HCT116 (cell line): ENCODE measurements around the gene ACTL9. TPM values are rescaled to one million over a fixed set of nuclear protein-coding genes. Genes with fewer than 3 reads are reported as not detected.
"Not testable (repeated sequence)": the region's sequence is repeated elsewhere in the genome, so short reads cannot be mapped to it uniquely, and the experiment has no call there.

ENCODE experiments used
- ATAC-seq: fragments of 200-7000 bp; cut with Tn5 transposase; 2 replicates; pipeline ENCODE4 v1.9.1; 2020; ENCODE audit warnings: mild to moderate bottlenecking, moderate library complexity
- BruUV-seq: library from RNA; stranded (reverse); fragments of 400-500 nt; replicated peaks from 2 replicates; lab custom pipeline; 2021; lab: Mats Ljungman, UMichigan
- CTCF ChIA-PET: fragments of 300-600 bp; sonication (Branson Sonifier 250); formaldehyde crosslinking; loops from one replicate; lab custom pipeline; 2021; ENCODE audit warnings: antibody characterized with exemption; lab: Charles Lee
- POLR2A ChIA-PET: fragments of 300-600, 350-600 bp; sonication (Branson Sonifier 250); formaldehyde crosslinking; loops from one replicate; lab custom pipeline; 2021; ENCODE audit warnings: antibody characterized with exemption; lab: Charles Lee
- RAD21 ChIA-PET, 2 experiments: fragments of 300-600 bp; sonication (Branson Sonifier 250); formaldehyde crosslinking; loops; one replicate each; lab custom pipeline; 2023; ENCODE audit warnings: low total read pairs in 2 of 2; ENCODE audit not compliant: uncharacterized antibody in 2 of 2, unreplicated experiment in 2 of 2, low non-redundant PET in 1 of 2; lab: Charles Lee
- DNase-seq: peaks from one replicate; pipeline ENCODE4 v3.0.0-alpha.2; 2010; ENCODE audit warnings: low read depth, low spot score
- H2AFZ ChIP-seq: fragments of 200-600 bp; shearing (Covaris generic), sonication (generic); 2 replicates; pipeline ENCODE4 v1.6.1; 2017; ENCODE audit warnings: low read depth, mixed run types, mixed read lengths, antibody characterized with exemption, low read length; ENCODE audit not compliant: poor library complexity, severe bottlenecking
- H3K27ac ChIP-seq: 2 replicates; pipeline ENCODE4 v1.5.1; 2012; ENCODE audit warnings: low read depth, low read length
- H3K27me3 ChIP-seq: fragments of 200-600 bp; sonication (generic); 2 replicates; pipeline ENCODE4 v1.6.1; 2016; ENCODE audit warnings: mixed run types, low read length, mixed read lengths; ENCODE audit not compliant: insufficient read depth
- H3K36me3 ChIP-seq, 2 experiments: fragments of 200-500 bp in 1 of 2; fragments of 200-600 bp in 1 of 2; sonication (Bioruptor generic) in 1 of 2; sonication (generic) in 1 of 2; 2 replicates each; pipeline versions ENCODE4 v1.5.1 to v1.6.1; 2014 to 2016; ENCODE audit warnings: low read length in 2 of 2, inconsistent platforms in 1 of 2, mixed read lengths in 1 of 2, mixed run types in 1 of 2; ENCODE audit not compliant: insufficient read depth in 2 of 2, control insufficient read depth in 1 of 2
- H3K4me1 ChIP-seq, 2 experiments: fragments of 200-600 bp in 1 of 2; sonication (generic) in 1 of 2; 2 replicates each; pipeline versions ENCODE4 v1.5.1 to v1.6.1; 2012 to 2017; ENCODE audit warnings: low read length in 2 of 2, inconsistent platforms in 1 of 2, mild to moderate bottlenecking in 1 of 2, mixed read lengths in 1 of 2, mixed run types in 1 of 2, moderate library complexity in 1 of 2; ENCODE audit not compliant: insufficient read depth in 2 of 2, control insufficient read depth in 1 of 2
- H3K4me2 ChIP-seq: fragments of 200-600 bp; sonication (generic); 2 replicates; pipeline ENCODE4 v1.6.1; 2017; ENCODE audit warnings: mixed run types, low read length, mixed read lengths
- H3K4me3 ChIP-seq, 2 experiments: fragments of 200-600 bp in 1 of 2; sonication (generic) in 1 of 2; replicated peaks in 1 of 2; 2 replicates each; pipeline ENCODE4 v1.5.1; 2011 to 2016; ENCODE audit warnings: low read length in 2 of 2, control low read depth in 1 of 2, low read depth in 1 of 2, mild to moderate bottlenecking in 1 of 2, mixed read lengths in 1 of 2, mixed run types in 1 of 2
- H3K79me2 ChIP-seq: fragments of 200-600 bp; sonication (generic); 2 replicates; pipeline ENCODE4 v1.6.1; 2017; ENCODE audit warnings: mild to moderate bottlenecking, mixed run types, low read length, moderate library complexity, mixed read lengths; ENCODE audit not compliant: insufficient read depth
- H3K9ac ChIP-seq: fragments of 200-600 bp; sonication (generic); 2 replicates; pipeline ENCODE4 v1.6.1; 2016; ENCODE audit warnings: low read length, mixed read lengths
- H3K9me2 ChIP-seq: fragments of 200-600 bp; sonication (generic), shearing (Covaris generic); 2 replicates; pipeline ENCODE4 v1.6.1; 2017; ENCODE audit warnings: mixed run types, mild to moderate bottlenecking, moderate library complexity; ENCODE audit not compliant: insufficient read depth
- H3K9me3 ChIP-seq, 2 experiments: fragments of 200-500 bp in 1 of 2; fragments of 200-600 bp in 1 of 2; sonication (Bioruptor generic) in 1 of 2; sonication (generic) in 1 of 2; 2 replicates each; pipeline ENCODE4 v1.6.1; 2014 to 2017; ENCODE audit warnings: low read length in 2 of 2, mixed read lengths in 2 of 2, inconsistent platforms in 1 of 2, low read depth in 1 of 2, mild to moderate bottlenecking in 1 of 2, mixed run types in 1 of 2, moderate library complexity in 1 of 2; ENCODE audit not compliant: control insufficient read depth in 1 of 2, insufficient read depth in 1 of 2
- H4K20me1 ChIP-seq: fragments of 200-600 bp; sonication (generic), shearing (Covaris generic); 2 replicates; pipeline ENCODE4 v1.6.1; 2017; ENCODE audit warnings: mixed run types, mild to moderate bottlenecking, moderate library complexity; ENCODE audit not compliant: insufficient read depth
- CEBPB ChIP-seq: IDR thresholded peaks from 2 replicates; pipeline ENCODE4 v1.6.1; 2012; ENCODE audit warnings: low read depth
- ELF1 ChIP-seq: IDR thresholded peaks from 2 replicates; pipeline ENCODE4 v1.6.1; 2012; ENCODE audit warnings: low read depth, borderline replicate concordance
- EZH2 ChIP-seq: fragments of 200-600 bp; sonication (generic); IDR thresholded peaks from 2 replicates; pipeline ENCODE4 v1.6.1; 2017; ENCODE audit warnings: antibody characterized with exemption, mixed run types
- EZH2phosphoT487 ChIP-seq: fragments of 200-600 bp; IDR thresholded peaks from 2 replicates; pipeline ENCODE4 v1.6.1; 2018; ENCODE audit warnings: antibody characterized with exemption, borderline replicate concordance
- FOSL1 ChIP-seq: IDR thresholded peaks from 2 replicates; pipeline ENCODE4 v1.6.1; 2012; ENCODE audit warnings: low read depth
- JUND ChIP-seq: IDR thresholded peaks from 2 replicates; pipeline ENCODE4 v1.6.1; 2012
- SIN3A ChIP-seq: IDR thresholded peaks from 2 replicates; pipeline ENCODE4 v1.6.1; 2012; ENCODE audit warnings: low read depth
- SP1 ChIP-seq: IDR thresholded peaks from 2 replicates; pipeline ENCODE4 v1.6.1; 2012; ENCODE audit warnings: low read depth
- ZFX ChIP-seq: fragments of 450-650 bp; IDR thresholded peaks from 2 replicates; pipeline ENCODE4 v1.6.1; 2017
- ZNF274 ChIP-seq: fragments of 200-500 bp; sonication (Bioruptor generic); IDR thresholded peaks from 2 replicates; pipeline ENCODE4 v1.6.1; 2014; ENCODE audit warnings: mild to moderate bottlenecking, low read depth, low read length, inconsistent platforms
- intact Hi-C: fragments of 100-400 bp; cut with micrococcal nuclease; formaldehyde crosslinking; loops from 2 replicates; pipeline ENCODE4 v1.10.0; 2022
- total RNA-seq: library from RNA; stranded (reverse); gene quantifications from one replicate; pipeline ENCODE4 v1.2.1, GENCODE V29; 2021; ENCODE audit not compliant: unreplicated experiment
- TF ChIP-seq, protein P1 (sequence below), 3 experiments: fragments of 200-600 bp in 1 of 3; sonication (generic) in 1 of 3; IDR thresholded peaks in 2 of 3; conservative IDR thresholded peaks in 1 of 3; 2 replicates each; pipeline ENCODE4 v1.5.1; 2012 to 2017; ENCODE audit warnings: low read depth in 2 of 3, low read length in 2 of 3, antibody characterized with exemption in 1 of 3, borderline replicate concordance in 1 of 3, control low read depth in 1 of 3, mild to moderate bottlenecking in 1 of 3, mixed read lengths in 1 of 3, mixed run types in 1 of 3, moderate library complexity in 1 of 3; ENCODE audit not compliant: insufficient read depth in 1 of 3

ACTL9 gene
- total RNA-seq, 1 experiment from 2014 or later: not detected

- H3K27me3 ChIP-seq, intact Hi-C loops: not testable (repeated sequence)
These were observed 11.7 kb upstream of the ACTL9 start for GRCh38 chr19:8710337-8710736.

GRCh38 chr19:8705742-8706141 lies 7.1 kb upstream of the ACTL9 start:
- RAD21 ChIA-PET: no interaction called here
- ATAC-seq (no peak), DNase-seq (no peak)
- Histone ChIP-seq H3K9ac (no peak overlapping the region), H3K4me3 (no peak overlapping the region), H3K9me2 (no peaks in the 10 kb centered on the region), H4K20me1 (no peaks in the 10 kb centered on the region), H3K27ac (no peak overlapping the region), H2AFZ (no peak overlapping the region), H3K36me3 (no peaks in the 10 kb centered on the region), H3K79me2 (no peaks in the 10 kb centered on the region), H3K9me3 (no peaks in the 10 kb centered on the region), H3K27me3 (no peaks in the 10 kb centered on the region), H3K4me2 (no peak overlapping the region), H3K4me1 (no peaks in the 10 kb centered on the region)
- BruUV-seq: no TSS peak
- CTCF ChIA-PET: no interaction called here
- POLR2A ChIA-PET: no interaction called here
- TF ChIP-seq, protein P1, sequence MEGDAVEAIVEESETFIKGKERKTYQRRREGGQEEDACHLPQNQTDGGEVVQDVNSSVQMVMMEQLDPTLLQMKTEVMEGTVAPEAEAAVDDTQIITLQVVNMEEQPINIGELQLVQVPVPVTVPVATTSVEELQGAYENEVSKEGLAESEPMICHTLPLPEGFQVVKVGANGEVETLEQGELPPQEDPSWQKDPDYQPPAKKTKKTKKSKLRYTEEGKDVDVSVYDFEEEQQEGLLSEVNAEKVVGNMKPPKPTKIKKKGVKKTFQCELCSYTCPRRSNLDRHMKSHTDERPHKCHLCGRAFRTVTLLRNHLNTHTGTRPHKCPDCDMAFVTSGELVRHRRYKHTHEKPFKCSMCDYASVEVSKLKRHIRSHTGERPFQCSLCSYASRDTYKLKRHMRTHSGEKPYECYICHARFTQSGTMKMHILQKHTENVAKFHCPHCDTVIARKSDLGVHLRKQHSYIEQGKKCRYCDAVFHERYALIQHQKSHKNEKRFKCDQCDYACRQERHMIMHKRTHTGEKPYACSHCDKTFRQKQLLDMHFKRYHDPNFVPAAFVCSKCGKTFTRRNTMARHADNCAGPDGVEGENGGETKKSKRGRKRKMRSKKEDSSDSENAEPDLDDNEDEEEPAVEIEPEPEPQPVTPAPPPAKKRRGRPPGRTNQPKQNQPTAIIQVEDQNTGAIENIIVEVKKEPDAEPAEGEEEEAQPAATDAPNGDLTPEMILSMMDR (IDR thresholded peaks at IDR 0.05 in 2 of 3, conservative IDR thresholded peaks at IDR 0.05 in 1 of 3; ENCODE audit: borderline replicate concordance in 1 of 3, insufficient read depth in 1 of 3, low read depth in 2 of 3, low read length in 2 of 3): no peak
- no peak for TF ChIP-seq ELF1
- TF ChIP-seq CEBPB: no peak
- TF ChIP-seq JUND: no peak
- no peak for TF ChIP-seq SIN3A
- TF ChIP-seq EZH2phosphoT487: no peak
- no peak for TF ChIP-seq EZH2
- no peak for TF ChIP-seq ZFX
- TF ChIP-seq SP1: no peak
- TF ChIP-seq ZNF274: no peak
- TF ChIP-seq FOSL1: no peak
- intact Hi-C loops: no loop called here

More at GRCh38 chr19:8710337-8710736, 11.7 kb upstream of the ACTL9 start:
- DNase-seq, H3K79me2 ChIP-seq, H3K4me3 ChIP-seq, H3K9ac ChIP-seq, H3K9me3 ChIP-seq, CTCF ChIA-PET, H3K4me1 ChIP-seq, ATAC-seq, H2AFZ ChIP-seq, H3K27ac ChIP-seq, H3K36me3 ChIP-seq, H4K20me1 ChIP-seq, BruUV-seq, POLR2A ChIA-PET, H3K9me2 ChIP-seq, H3K4me2 ChIP-seq, RAD21 ChIA-PET: not testable (repeated sequence)

GRCh38 chr19:8705304-8705703 lies 6.7 kb upstream of the ACTL9 start:
- H2AFZ ChIP-seq, H4K20me1 ChIP-seq, RAD21 ChIA-PET, ATAC-seq, H3K4me1 ChIP-seq, H3K27ac ChIP-seq, DNase-seq, intact Hi-C loops, H3K9me2 ChIP-seq, H3K27me3 ChIP-seq, POLR2A ChIA-PET, H3K36me3 ChIP-seq, H3K9me3 ChIP-seq, BruUV-seq, H3K4me3 ChIP-seq, H3K9ac ChIP-seq, H3K79me2 ChIP-seq, H3K4me2 ChIP-seq, CTCF ChIA-PET: not testable (repeated sequence)
